ENCODE data around the gene HSPA12B. TPM values are rescaled to one million over a fixed set of nuclear protein-coding genes. Genes with fewer than 3 reads are reported as not detected.

Gene HSPA12B
- total RNA-seq, 1 donor from 2014 or later: not detected

GRCh38 chr20:3724356-3724755 lies 8.1 kb upstream of the HSPA12B start:
- TF ChIP-seq CTCF (IDR thresholded peaks at IDR 0.05): no peak
- Mint-ChIP-seq H3K4me3 (ENCODE audit: unreplicated experiment) (no peak overlapping the region), H3K9me3 (ENCODE audit: unreplicated experiment) (no peaks in the 10 kb centered on the region), H3K36me3 (ENCODE audit: unreplicated experiment) (no peaks in the 10 kb centered on the region), H3K27ac (ENCODE audit: unreplicated experiment) (no peak overlapping the region), H3K4me1 (ENCODE audit: unreplicated experiment) (peaks cover 9% of the 10 kb centered on the region), H3K27me3 (ENCODE audit: unreplicated experiment) (peaks cover 56% of the 10 kb centered on the region)
- no peak for DNase-seq (ENCODE audit: extremely low spot score, unreplicated experiment)

- H3K27ac Mint-ChIP-seq (ENCODE audit: unreplicated experiment): peak overlapping the region; percentile 5
- H3K27me3 Mint-ChIP-seq (ENCODE audit: unreplicated experiment): peaks cover 36% of the 10 kb centered on the region
- DNase-seq (ENCODE audit: extremely low spot score, unreplicated experiment): no peak
- no peaks in the 10 kb centered on the region for H3K9me3 Mint-ChIP-seq (ENCODE audit: unreplicated experiment)
- TF ChIP-seq CTCF (IDR thresholded peaks at IDR 0.05): no peak
- no peaks in the 10 kb centered on the region for H3K36me3 Mint-ChIP-seq (ENCODE audit: unreplicated experiment)
- peaks cover 11% of the 10 kb centered on the region for H3K4me1 Mint-ChIP-seq (ENCODE audit: unreplicated experiment)
- H3K4me3 Mint-ChIP-seq (ENCODE audit: unreplicated experiment): peak overlapping the region; percentile 1
Observed at GRCh38 chr20:3727401-3728021, 5.0 kb upstream of the HSPA12B start.

GRCh38 chr20:3728354-3728753 lies 4.1 kb upstream of the HSPA12B start:
- Mint-ChIP-seq H3K27me3 (ENCODE audit: unreplicated experiment) (peaks cover 29% of the 10 kb centered on the region), H3K4me1 (ENCODE audit: unreplicated experiment) (peaks cover 11% of the 10 kb centered on the region), H3K4me3 (ENCODE audit: unreplicated experiment) (no peak overlapping the region), H3K36me3 (ENCODE audit: unreplicated experiment) (no peaks in the 10 kb centered on the region), H3K27ac (ENCODE audit: unreplicated experiment) (no peak overlapping the region), H3K9me3 (ENCODE audit: unreplicated experiment) (no peaks in the 10 kb centered on the region)
- DNase-seq (ENCODE audit: extremely low spot score, unreplicated experiment): no peak
- no peak for TF ChIP-seq CTCF (IDR thresholded peaks at IDR 0.05)

DNA sequence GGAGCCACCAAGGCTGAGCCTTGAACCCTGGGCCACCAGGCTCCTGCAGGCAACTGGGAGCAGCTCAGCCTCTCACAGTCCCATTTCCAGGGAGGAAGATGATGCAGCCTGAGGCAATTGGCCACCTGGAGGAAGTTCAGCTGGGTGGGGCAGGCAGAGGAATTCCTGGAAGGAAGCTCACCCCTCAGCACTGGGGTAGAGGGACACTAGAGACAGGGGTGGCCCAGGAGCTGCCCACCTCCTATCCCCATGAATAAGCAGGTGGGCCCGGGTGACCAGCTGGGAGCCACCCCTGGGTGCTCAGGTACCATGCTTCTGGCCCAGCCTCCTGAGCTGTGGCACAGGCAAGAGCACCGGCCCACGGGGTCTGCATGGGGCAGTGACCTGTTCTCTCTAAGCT lies 3.6 kb upstream of the HSPA12B start:
- no peak overlapping the region for H3K4me3 Mint-ChIP-seq (ENCODE audit: unreplicated experiment)
- no peaks in the 10 kb centered on the region for H3K36me3 Mint-ChIP-seq (ENCODE audit: unreplicated experiment)
- no peaks in the 10 kb centered on the region for H3K9me3 Mint-ChIP-seq (ENCODE audit: unreplicated experiment)
- no peak for DNase-seq (ENCODE audit: extremely low spot score, unreplicated experiment)
- TF ChIP-seq CTCF (IDR thresholded peaks at IDR 0.05): no peak
- peaks cover 11% of the 10 kb centered on the region for H3K4me1 Mint-ChIP-seq (ENCODE audit: unreplicated experiment)
- no peak overlapping the region for H3K27ac Mint-ChIP-seq (ENCODE audit: unreplicated experiment)
- H3K27me3 Mint-ChIP-seq (ENCODE audit: unreplicated experiment): peaks cover 27% of the 10 kb centered on the region

DNA sequence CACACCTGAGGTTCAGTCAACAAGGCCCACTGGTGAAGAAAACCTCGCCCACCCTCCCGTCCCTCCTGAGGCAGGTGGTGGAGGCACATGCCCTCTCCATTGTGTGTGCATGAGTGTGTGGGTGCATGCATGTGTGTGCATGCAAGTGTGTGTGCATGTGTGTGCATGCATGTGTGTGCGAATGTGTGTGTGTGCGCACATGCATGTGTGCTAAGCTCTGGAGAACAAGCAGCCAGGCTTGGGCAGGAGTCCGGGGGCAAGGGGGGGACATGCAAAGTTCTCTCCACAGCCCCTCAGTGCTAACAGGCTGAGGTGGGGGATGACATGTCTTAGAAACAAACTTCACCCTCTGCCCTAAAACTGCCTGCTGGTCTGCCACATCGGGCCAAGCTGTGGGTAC lies 3.1 kb upstream of the HSPA12B start:
- Mint-ChIP-seq H3K4me3 (ENCODE audit: unreplicated experiment) (no peak overlapping the region), H3K9me3 (ENCODE audit: unreplicated experiment) (no peaks in the 10 kb centered on the region), H3K36me3 (ENCODE audit: unreplicated experiment) (no peaks in the 10 kb centered on the region), H3K4me1 (ENCODE audit: unreplicated experiment) (peaks cover 11% of the 10 kb centered on the region), H3K27ac (ENCODE audit: unreplicated experiment) (no peak overlapping the region), H3K27me3 (ENCODE audit: unreplicated experiment) (peaks cover 24% of the 10 kb centered on the region)
- no peak for DNase-seq (ENCODE audit: extremely low spot score, unreplicated experiment)
- TF ChIP-seq CTCF (IDR thresholded peaks at IDR 0.05): no peak

Data from osteocyte (in vitro differentiated cells).